SK-N-SH treated with all-trans-retinoic acid at 6 μM for 48 hours (cell line): Measurements from ENCODE around the gene RRAGD.

Experiments used
- ATAC-seq: fragments of 200-7000 bp; cut with Tn5 transposase; 3 replicates; pipeline ENCODE4 v1.9.1; 2020; ENCODE audit warnings: mild to moderate bottlenecking, moderate library complexity
- ARNTL ChIP-seq: fragments of 450-650 bp; formaldehyde crosslinking; IDR thresholded peaks from 2 replicates; pipeline ENCODE4 v1.5.0; 2020; ENCODE audit warnings: low read depth, mild to moderate bottlenecking, moderate library complexity, borderline replicate concordance
- BACH2 ChIP-seq: fragments of 250-450 bp; sonication (Bioruptor Pico); IDR thresholded peaks from 2 replicates; pipeline ENCODE4 v1.9.0; 2021; ENCODE audit warnings: mild to moderate bottlenecking, borderline replicate concordance
- CSDC2 ChIP-seq: fragments of 250-450 bp; sonication (Bioruptor Pico); IDR thresholded peaks from 2 replicates; pipeline ENCODE4 v1.5.0; 2020; ENCODE audit warnings: mild to moderate bottlenecking, moderate library complexity
- ESRRG ChIP-seq: fragments of 250-450 bp; sonication (Bioruptor Pico); IDR thresholded peaks from 2 replicates; pipeline ENCODE4 v1.6.1; 2021; ENCODE audit warnings: mild to moderate bottlenecking
- GLIS3 ChIP-seq: fragments of 250-450 bp; sonication (Bioruptor Pico); IDR thresholded peaks from 2 replicates; pipeline ENCODE4 v1.5.0; 2020; ENCODE audit warnings: mild to moderate bottlenecking, moderate library complexity
- ISL1 ChIP-seq: fragments of 250-450 bp; sonication (Bioruptor Pico); IDR thresholded peaks from 2 replicates; pipeline ENCODE4 v2.1.2; 2022; ENCODE audit warnings: mild to moderate bottlenecking, moderate library complexity
- SNAI2 ChIP-seq: fragments of 250-450 bp; sonication (Bioruptor Pico); IDR thresholded peaks from 2 replicates; pipeline ENCODE4 v1.5.0; 2020; ENCODE audit warnings: mild to moderate bottlenecking, moderate library complexity
- ZC3H10 ChIP-seq: fragments of 250-450 bp; sonication (Bioruptor Pico); IDR thresholded peaks from 2 replicates; pipeline ENCODE4 v1.5.1; 2021; ENCODE audit warnings: mild to moderate bottlenecking, moderate library complexity
- ZFP3 ChIP-seq: fragments of 250-450 bp; sonication (Bioruptor Pico); IDR thresholded peaks from 2 replicates; pipeline ENCODE4 v1.5.0; 2020; ENCODE audit warnings: mild to moderate bottlenecking, moderate library complexity
- ZFP30 ChIP-seq: fragments of 450-650 bp; formaldehyde crosslinking; IDR thresholded peaks from 2 replicates; pipeline ENCODE4 v1.5.0; 2022; ENCODE audit warnings: mild to moderate bottlenecking, moderate library complexity
- ZNF70 ChIP-seq: fragments of 450-650 bp; formaldehyde crosslinking; IDR thresholded peaks from 2 replicates; pipeline ENCODE4 v1.5.0; 2020; ENCODE audit warnings: mild to moderate bottlenecking, moderate library complexity
- ZNF8 ChIP-seq: fragments of 450-650 bp; formaldehyde crosslinking; IDR thresholded peaks from 2 replicates; pipeline ENCODE4 v1.5.0; 2020; ENCODE audit warnings: mild to moderate bottlenecking, moderate library complexity
- TF ChIP-seq, protein P1 (sequence below): fragments of 250-450 bp; sonication (Bioruptor Pico); IDR thresholded peaks from 2 replicates; pipeline ENCODE4 v1.5.1; 2021; ENCODE audit warnings: mild to moderate bottlenecking, moderate library complexity
- TF ChIP-seq, protein P2 (sequence below): fragments of 250-450 bp; sonication (Bioruptor Pico); IDR thresholded peaks from 2 replicates; pipeline ENCODE4 v1.8.0; 2020; ENCODE audit warnings: mild to moderate bottlenecking, moderate library complexity, borderline replicate concordance
- TF ChIP-seq, protein P3 (sequence below): fragments of 250-450 bp; sonication (Bioruptor Pico); IDR thresholded peaks from 2 replicates; pipeline ENCODE4 v1.8.0; 2021; ENCODE audit warnings: low read depth, mild to moderate bottlenecking, moderate library complexity, borderline replicate concordance
- TF ChIP-seq, protein P4 (sequence below): fragments of 250-450 bp; sonication (Bioruptor Pico); IDR thresholded peaks from 2 replicates; pipeline ENCODE4 v1.5.0; 2020; ENCODE audit warnings: mild to moderate bottlenecking, moderate library complexity
- TF ChIP-seq, protein P5 (sequence below): fragments of 250-450 bp; sonication (Bioruptor Pico); IDR thresholded peaks from 2 replicates; pipeline ENCODE4 v1.5.1; 2020; ENCODE audit warnings: low read depth, mild to moderate bottlenecking, moderate library complexity

RRAGD gene

DNA sequence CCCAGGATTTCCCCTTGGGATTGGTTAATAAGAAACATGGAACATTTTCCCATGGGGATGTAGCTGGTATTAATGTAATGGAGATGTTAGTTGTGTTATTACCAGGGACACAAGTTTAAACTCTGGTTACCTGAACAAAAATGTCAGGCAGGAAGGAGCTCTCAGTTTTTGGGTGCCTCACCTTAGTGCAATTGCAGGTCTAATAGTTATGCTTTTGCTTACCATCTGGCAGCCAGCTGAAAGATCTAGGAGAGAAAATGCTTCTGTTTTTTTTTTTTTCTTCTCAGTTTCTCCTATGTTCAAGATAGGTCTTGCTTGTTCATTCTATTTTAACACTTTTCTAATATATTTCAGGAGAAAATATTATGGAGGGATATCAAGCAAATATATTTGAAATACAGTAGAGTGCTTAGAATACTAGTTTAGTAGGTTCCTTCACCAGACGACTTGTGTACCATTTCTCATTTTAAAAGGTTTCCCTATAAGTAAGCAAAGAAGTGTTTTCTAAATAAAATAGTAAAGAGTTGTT is 55.4 kb downstream of the RRAGD start:
- ATAC-seq: no peak
- no peak for TF ChIP-seq ZFP30
- no peak for TF ChIP-seq ARNTL
- TF ChIP-seq, protein P1, sequence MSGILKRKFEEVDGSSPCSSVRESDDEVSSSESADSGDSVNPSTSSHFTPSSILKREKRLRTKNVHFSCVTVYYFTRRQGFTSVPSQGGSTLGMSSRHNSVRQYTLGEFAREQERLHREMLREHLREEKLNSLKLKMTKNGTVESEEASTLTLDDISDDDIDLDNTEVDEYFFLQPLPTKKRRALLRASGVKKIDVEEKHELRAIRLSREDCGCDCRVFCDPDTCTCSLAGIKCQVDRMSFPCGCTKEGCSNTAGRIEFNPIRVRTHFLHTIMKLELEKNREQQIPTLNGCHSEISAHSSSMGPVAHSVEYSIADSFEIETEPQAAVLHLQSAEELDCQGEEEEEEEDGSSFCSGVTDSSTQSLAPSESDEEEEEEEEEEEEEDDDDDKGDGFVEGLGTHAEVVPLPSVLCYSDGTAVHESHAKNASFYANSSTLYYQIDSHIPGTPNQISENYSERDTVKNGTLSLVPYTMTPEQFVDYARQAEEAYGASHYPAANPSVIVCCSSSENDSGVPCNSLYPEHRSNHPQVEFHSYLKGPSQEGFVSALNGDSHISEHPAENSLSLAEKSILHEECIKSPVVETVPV (CRISPR knock-in tag): no peak
- TF ChIP-seq, protein P2, sequence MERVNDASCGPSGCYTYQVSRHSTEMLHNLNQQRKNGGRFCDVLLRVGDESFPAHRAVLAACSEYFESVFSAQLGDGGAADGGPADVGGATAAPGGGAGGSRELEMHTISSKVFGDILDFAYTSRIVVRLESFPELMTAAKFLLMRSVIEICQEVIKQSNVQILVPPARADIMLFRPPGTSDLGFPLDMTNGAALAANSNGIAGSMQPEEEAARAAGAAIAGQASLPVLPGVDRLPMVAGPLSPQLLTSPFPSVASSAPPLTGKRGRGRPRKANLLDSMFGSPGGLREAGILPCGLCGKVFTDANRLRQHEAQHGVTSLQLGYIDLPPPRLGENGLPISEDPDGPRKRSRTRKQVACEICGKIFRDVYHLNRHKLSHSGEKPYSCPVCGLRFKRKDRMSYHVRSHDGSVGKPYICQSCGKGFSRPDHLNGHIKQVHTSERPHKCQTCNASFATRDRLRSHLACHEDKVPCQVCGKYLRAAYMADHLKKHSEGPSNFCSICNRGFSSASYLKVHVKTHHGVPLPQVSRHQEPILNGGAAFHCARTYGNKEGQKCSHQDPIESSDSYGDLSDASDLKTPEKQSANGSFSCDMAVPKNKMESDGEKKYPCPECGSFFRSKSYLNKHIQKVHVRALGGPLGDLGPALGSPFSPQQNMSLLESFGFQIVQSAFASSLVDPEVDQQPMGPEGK (CRISPR knock-in tag): no peak
- no peak for TF ChIP-seq SNAI2 (CRISPR knock-in tag)

DNA sequence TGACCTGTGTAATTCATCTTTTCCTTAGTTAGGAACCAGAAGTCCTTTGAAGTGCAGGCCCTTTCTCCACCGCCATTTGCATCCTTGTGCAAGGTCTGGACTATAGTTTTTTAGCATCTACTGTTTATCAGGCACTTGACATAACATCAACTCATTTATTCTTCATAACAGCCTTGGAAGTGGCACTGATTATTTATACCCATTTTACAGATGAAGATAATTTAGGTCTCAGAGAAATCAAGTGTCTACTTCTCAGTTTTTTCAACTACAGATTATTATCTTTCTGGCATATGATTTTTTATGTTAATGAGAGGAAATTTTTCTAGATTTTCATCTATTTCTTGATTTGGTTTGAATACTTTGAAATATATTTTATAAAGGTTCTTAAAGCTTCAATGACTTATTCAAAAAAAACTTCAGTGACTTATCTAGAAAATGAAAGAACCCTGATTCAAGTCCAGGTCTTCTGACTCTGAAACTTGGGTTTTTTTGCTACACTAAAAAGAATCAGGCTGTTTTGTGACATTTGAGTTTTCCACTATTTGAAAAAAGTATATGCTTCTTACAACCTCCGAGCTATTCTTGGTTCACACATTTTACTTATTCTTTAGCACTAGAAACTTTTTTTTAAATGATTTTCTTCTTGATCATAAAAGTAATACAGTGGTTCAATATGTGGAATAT is 56.4 kb downstream of the RRAGD start:
- no peak for ATAC-seq
- no peak for TF ChIP-seq GLIS3
- no peak for TF ChIP-seq ZNF70 (CRISPR knock-in tag)
- TF ChIP-seq, protein P3, sequence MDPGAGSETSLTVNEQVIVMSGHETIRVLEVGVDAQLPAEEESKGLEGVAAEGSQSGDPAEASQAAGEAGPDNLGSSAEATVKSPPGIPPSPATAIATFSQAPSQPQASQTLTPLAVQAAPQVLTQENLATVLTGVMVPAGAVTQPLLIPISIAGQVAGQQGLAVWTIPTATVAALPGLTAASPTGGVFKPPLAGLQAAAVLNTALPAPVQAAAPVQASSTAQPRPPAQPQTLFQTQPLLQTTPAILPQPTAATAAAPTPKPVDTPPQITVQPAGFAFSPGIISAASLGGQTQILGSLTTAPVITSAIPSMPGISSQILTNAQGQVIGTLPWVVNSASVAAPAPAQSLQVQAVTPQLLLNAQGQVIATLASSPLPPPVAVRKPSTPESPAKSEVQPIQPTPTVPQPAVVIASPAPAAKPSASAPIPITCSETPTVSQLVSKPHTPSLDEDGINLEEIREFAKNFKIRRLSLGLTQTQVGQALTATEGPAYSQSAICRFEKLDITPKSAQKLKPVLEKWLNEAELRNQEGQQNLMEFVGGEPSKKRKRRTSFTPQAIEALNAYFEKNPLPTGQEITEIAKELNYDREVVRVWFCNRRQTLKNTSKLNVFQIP (CRISPR knock-in tag): no peak
- TF ChIP-seq, protein P2 (CRISPR knock-in tag): no peak
- no peak for TF ChIP-seq BACH2 (CRISPR knock-in tag)
- TF ChIP-seq SNAI2 (CRISPR knock-in tag): no peak
- TF ChIP-seq ISL1 (CRISPR knock-in tag): no peak
- no peak for TF ChIP-seq ESRRG (CRISPR knock-in tag)
- no peak for TF ChIP-seq ZFP3 (CRISPR knock-in tag)
- TF ChIP-seq, protein P1 (CRISPR knock-in tag): no peak
- TF ChIP-seq, protein P4, sequence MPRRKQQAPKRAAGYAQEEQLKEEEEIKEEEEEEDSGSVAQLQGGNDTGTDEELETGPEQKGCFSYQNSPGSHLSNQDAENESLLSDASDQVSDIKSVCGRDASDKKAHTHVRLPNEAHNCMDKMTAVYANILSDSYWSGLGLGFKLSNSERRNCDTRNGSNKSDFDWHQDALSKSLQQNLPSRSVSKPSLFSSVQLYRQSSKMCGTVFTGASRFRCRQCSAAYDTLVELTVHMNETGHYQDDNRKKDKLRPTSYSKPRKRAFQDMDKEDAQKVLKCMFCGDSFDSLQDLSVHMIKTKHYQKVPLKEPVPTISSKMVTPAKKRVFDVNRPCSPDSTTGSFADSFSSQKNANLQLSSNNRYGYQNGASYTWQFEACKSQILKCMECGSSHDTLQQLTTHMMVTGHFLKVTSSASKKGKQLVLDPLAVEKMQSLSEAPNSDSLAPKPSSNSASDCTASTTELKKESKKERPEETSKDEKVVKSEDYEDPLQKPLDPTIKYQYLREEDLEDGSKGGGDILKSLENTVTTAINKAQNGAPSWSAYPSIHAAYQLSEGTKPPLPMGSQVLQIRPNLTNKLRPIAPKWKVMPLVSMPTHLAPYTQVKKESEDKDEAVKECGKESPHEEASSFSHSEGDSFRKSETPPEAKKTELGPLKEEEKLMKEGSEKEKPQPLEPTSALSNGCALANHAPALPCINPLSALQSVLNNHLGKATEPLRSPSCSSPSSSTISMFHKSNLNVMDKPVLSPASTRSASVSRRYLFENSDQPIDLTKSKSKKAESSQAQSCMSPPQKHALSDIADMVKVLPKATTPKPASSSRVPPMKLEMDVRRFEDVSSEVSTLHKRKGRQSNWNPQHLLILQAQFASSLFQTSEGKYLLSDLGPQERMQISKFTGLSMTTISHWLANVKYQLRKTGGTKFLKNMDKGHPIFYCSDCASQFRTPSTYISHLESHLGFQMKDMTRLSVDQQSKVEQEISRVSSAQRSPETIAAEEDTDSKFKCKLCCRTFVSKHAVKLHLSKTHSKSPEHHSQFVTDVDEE (CRISPR knock-in tag): no peak
- no peak for TF ChIP-seq ZNF8 (CRISPR knock-in tag)
- no peak for TF ChIP-seq CSDC2 (CRISPR knock-in tag)
- TF ChIP-seq ZC3H10 (CRISPR knock-in tag): no peak
- TF ChIP-seq, protein P5, sequence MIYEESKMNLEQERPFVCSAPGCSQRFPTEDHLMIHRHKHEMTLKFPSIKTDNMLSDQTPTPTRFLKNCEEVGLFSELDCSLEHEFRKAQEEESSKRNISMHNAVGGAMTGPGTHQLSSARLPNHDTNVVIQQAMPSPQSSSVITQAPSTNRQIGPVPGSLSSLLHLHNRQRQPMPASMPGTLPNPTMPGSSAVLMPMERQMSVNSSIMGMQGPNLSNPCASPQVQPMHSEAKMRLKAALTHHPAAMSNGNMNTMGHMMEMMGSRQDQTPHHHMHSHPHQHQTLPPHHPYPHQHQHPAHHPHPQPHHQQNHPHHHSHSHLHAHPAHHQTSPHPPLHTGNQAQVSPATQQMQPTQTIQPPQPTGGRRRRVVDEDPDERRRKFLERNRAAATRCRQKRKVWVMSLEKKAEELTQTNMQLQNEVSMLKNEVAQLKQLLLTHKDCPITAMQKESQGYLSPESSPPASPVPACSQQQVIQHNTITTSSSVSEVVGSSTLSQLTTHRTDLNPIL (CRISPR knock-in tag): no peak
- TF ChIP-seq, all 23 proteins: peak for 0
